NCI-H748 (cell line): ENCODE results near the gene GPR137.
"Not testable (repeated sequence)": the region's sequence is repeated elsewhere in the genome, so short reads cannot be mapped to it uniquely, and the experiment has no call there.

Experiments
- DNase-seq: peaks from one replicate; lab custom pipeline; 2025; ENCODE audit not compliant: unreplicated experiment; lab: John Stamatoyannopoulos, UW

GPR137 gene

GRCh38 chr11:64317961-64318765 lies 32.5 kb downstream of the GPR137 start, which contains the start of gene PRDX5:
PRDX5 (plus strand) TSS chr11:64318121; CDS start chr11:64318216, 95 bp downstream.
- DNase-seq: peak; percentile 96

DNA sequence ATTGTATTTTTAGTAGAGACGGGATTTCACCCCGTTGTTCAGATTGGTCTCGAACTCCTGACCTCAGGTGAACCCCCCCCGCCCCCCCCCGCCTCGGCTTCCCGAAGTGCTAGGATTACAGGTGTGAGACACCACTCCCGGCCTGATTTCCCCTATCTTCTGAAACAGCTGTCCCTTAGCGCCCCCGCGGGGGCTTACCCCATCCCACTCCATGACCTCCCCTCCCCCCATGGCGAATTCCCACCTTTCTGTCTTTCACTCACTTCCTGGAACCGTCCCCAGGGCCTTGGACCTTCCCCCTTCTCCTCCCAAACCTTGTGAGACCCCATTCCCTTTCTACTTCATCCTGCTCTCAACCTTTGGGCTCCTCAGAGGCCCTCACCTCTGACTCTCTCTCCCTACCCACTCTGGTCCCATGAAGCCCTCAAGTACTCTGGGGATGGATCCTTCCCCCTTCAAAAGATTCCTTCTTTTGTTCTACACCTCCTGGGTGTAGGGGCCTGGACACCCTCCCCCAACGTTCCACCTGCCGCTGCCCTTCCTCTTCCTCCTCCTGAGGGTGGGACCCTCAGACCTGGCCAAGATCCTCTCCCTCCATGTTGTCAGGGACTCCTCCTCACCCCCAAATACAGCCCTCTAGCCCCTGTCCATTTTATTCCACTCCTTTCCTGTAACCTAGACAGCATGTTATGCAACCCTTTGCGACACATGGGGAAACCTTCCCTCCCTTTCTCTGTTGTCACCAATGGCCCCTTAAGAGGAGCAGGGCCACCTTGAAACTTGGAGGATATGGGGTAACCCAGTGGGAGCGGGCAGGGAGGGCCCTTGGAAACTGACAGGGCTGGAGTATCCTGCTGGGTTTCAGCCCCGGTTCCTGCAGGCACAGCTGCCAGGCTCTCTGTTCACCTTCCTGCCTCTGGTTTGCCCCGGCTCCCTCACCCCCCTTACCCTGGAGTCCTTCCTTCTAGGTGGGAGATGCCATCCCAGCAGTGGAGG lies 33.4 kb downstream of the GPR137 start:
- peak; percentile 23 for DNase-seq

DNA sequence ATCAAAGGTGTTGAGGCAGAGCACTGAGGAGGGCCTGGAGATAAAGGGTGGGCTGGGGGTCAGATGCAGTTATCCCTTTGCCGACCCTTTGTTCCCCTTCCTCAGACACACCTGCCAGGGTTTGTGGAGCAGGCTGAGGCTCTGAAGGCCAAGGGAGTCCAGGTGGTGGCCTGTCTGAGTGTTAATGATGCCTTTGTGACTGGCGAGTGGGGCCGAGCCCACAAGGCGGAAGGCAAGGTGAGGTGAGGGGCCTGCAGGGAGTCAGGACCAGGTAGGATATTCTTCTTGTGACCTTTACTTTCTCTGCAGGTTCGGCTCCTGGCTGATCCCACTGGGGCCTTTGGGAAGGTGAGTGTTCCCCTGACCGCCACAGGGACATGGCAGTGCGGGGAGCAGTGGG lies 34.9 kb downstream of the GPR137 start:
- no peak for DNase-seq

GRCh38 chr11:64321026-64321425 lies 35.4 kb downstream of the GPR137 start:
- no peak for DNase-seq

- DNase-seq: no peak
These were observed 35.9 kb downstream of the GPR137 start for GRCh38 chr11:64321533-64321932.

GRCh38 chr11:64322925-64323260 lies 37.2 kb downstream of the GPR137 start:
- no peak for DNase-seq

- no peak for DNase-seq
These were observed 37.7 kb downstream of the GPR137 start for GRCh38 chr11:64323373-64323772.

DNA sequence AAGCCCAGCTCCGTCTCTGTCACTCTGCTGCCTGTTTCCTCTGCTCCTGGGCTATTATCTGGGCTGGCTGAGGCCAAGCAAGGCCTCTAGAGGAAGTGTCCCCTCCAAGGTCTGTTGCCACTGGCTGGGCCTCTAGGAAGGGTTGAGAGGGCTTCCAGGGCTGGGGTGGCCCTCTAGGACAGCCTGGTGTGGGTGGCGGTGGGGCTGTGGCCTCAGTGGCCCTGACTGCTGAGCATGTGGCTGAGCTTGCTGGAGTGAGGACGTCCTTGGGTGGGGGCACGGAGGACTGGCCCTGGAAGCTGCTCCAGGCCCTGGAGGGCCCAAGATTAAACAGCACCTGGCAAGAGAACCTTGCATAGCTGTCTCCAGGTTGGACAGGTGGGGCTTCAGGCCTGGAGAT lies 38.3 kb downstream of the GPR137 start:
- not testable (repeated sequence) for DNase-seq

GRCh38 chr11:64324692-64325469 lies 39.2 kb downstream of the GPR137 start:
- no peak for DNase-seq

GRCh38 chr11:64327375-64327774 lies 41.7 kb downstream of the GPR137 start:
- DNase-seq: no peak

DNA sequence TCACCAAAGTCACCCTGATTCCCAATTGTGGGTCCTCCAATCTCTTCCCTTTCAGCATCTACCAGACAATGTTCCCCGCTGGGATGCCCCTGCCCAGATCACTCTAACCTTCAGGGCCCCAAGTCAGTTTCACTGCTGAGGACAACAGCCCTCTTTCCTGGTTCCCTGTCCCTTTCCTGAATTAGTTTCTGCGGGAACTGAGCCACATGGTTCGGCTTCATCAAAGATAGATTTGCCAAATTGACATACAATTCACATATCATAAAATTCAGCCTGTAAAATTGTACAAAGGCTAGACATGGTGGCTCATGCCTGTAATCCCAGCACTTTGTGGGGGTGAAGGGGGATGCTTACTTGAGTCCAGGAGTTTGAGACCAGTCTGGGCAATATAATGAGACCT lies 42.3 kb downstream of the GPR137 start:
- no peak for DNase-seq

DNA sequence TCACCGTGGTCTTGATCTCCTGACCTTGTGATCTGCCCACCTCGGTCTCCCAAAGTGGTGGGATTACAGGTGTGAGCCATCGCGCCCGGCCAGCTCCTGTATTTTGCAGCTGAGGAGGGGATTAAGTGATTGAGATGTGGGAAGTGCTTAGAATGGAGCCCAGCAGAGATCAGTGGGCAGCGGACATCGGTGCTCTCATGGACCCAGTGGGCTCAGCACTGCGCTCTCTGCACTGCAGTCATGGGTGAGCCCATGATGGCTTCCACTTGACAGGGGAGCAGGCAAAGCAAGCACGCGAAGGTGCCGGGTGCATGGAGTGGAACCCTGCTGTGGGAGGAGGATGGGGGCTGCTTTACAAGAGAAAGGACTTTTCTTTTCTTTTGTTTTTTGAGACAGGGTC lies 45.2 kb downstream of the GPR137 start:
- no peak for DNase-seq

- DNase-seq: peak; percentile 11
These were observed 46.1 kb downstream of the GPR137 start for GRCh38 chr11:64331569-64332371.

GRCh38 chr11:64333556-64333955 lies 47.9 kb downstream of the GPR137 start:
- DNase-seq: no peak

DNA sequence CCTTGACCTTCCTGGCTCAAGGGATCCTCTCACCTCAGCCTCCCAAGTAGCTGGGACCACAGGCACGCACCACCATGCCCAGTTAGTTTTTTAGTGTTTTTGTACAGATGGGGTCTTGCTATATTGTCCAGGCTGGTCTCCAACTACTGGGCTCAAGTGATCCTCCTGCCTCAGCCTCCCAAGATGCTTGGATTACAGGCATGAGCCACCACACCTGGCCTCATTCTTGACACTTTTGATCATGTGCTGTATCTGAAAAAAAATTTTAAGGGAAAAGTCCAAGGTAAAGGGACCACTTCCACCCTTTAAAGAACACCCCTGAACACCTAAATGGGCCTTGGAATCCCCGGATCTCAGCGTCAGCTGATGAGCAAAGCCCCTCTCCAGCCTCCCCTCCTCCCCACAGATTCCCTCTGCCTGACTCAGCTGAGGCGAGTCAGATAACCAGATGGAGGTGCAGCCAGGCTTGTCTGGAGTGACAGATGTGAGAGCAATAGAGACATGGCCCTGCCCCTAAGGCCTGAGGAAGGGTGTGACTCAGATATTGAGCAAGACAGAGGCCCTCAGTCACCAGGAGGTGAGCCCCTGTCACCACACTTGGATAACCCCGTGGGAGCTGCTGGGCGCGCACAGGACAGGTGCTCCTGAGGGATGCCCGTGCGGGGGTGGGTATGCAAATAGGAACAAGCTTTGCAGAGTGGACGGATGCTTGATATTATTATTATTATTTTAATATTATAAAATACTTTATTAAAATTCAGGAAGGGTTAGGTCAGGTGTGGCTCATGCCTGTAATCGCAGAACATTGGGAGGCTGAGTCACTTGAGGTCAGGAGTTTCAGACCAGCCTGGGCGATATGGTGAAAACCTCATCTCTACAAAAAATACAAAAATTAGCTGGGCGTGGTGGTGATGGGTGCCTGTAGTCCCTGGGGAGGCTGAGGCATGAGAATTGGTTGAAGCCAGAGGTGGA lies 49.4 kb downstream of the GPR137 start:
- DNase-seq: no peak

- DNase-seq: no peak
These were observed 52.0 kb downstream of the GPR137 start for GRCh38 chr11:64337538-64338249.

GRCh38 chr11:64338716-64339115 lies 53.1 kb downstream of the GPR137 start:
- no peak for DNase-seq
